GM18519 (cell line): ENCODE measurements around the gene HYAL1.
"Not testable (repeated sequence)": the region's sequence is repeated elsewhere in the genome, so short reads cannot be mapped to it uniquely, and the experiment has no call there.

Experiments
- ATAC-seq: cut with Tn5 transposase; IDR thresholded peaks from one replicate; pipeline ENCODE4 v1.9.1; 2021; ENCODE audit warnings: mild to moderate bottlenecking, moderate library complexity; ENCODE audit not compliant: unreplicated experiment, low FRiP score

HYAL1 gene

DNA sequence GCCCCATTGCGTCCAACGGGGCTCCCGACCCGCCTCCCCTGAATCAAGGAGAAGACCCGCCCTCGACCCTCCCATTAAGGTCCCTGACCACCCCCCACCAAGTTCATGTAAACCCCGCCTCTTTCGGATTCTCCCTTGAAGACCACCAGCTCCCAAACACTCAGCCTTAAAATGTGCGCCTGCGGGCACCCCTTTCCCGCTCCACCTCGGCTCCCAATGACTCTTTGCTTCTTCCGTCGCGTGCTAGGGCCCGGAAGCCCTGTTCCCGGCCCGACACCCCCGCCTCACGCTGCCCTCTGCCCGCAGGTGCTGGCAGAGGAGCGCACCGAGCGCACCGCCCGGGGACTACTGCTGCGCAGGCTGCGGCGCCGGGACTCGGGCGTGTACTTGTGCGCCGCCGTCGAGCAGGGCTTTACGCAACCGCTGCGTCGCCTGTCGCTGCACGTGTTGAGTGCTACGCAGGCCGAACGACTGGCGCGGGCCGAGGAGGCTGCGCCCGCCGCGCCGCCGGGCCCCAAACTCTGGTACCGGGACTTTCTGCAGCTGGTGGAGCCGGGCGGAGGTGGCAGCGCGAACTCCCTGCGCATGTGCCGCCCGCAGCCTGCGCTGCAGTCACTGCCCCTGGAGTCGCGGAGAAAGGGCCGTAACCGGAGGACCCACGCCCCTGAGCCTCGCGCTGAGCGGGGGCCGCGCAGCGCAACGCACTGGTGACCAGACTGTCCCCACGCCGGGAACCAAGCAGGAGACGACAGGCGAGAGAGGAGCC lies 27.2 kb downstream of the HYAL1 start:
- ATAC-seq, result no peak

DNA sequence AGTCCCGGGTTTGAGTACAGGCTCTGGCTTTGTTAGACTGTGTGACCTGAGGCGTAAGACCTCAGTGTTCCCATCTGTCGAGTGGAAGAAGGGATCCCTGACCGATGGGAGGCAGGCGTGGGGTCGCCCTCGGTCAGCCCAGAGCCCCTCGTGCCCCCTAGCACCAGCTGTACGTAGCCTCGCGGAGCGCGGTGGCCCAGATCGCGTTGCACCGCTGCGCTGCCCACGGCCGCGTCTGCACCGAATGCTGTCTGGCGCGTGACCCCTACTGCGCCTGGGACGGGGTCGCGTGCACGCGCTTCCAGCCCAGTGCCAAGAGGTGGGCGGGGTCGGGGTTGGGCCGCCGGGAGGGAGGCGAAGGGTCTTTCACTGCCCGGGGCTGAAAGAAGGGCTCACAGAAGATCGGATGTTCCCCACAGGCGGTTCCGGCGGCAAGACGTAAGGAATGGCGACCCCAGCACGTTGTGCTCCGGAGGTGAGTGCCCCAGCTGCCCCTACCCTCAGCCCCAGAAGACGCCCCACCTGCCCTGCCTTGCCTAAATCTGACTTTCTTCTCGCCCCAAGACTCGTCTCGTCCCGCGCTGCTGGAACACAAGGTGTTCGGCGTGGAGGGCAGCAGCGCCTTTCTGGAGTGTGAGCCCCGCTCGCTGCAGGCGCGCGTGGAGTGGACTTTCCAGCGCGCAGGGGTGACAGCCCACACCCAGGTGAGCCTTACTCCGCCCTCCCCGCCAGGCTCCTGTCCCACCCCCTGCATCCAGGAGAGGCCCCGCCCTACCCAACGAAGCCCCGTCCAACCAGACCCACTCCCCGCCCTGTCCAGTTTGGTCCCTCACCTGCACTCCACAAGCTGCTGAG lies 28.0 kb downstream of the HYAL1 start:
- no peak for ATAC-seq

DNA sequence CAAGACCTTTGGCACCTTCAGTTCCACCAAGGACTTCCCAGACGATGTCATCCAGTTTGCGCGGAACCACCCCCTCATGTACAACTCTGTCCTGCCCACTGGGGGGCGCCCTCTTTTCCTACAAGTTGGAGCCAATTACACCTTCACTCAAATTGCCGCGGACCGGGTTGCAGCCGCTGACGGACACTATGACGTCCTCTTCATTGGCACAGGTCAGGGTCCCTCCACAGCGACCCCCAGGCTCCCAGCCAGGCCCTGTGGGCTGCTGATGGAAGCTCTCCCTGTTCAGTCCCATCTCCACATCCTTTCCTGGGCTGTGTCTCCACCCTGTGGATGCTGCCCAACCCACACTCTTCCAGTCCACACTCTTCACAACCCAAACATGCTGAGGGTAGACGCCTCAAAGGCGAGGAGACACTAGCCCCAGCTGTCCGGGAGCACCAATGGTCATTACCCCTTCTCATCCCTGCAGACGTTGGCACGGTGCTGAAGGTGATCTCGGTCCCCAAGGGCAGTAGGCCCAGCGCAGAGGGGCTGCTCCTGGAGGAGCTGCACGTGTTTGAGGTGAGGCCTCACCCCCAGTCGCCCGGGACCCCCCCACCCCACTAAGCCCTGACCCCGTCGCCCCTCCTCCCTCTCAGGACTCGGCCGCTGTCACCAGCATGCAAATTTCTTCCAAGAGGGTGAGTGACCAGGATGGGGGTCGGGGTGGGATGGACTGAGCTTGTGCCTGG lies 28.8 kb downstream of the HYAL1 start:
- no peak for ATAC-seq

DNA sequence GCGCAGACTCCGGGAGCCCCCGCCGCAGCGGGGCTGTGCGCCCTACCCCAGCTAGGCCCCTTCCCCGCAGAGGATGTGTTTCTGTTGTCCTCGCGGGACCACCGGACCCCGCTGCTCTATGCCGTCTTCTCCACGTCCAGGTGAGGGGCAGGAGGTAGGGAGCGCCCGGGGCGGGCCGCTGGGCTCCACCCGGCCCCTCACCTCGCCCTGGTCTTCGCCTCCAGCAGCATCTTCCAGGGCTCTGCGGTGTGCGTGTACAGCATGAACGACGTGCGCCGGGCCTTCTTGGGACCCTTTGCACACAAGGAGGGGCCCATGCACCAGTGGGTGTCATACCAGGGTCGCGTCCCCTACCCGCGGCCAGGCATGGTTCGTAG lies 29.7 kb downstream of the HYAL1 start:
- no peak for ATAC-seq

DNA sequence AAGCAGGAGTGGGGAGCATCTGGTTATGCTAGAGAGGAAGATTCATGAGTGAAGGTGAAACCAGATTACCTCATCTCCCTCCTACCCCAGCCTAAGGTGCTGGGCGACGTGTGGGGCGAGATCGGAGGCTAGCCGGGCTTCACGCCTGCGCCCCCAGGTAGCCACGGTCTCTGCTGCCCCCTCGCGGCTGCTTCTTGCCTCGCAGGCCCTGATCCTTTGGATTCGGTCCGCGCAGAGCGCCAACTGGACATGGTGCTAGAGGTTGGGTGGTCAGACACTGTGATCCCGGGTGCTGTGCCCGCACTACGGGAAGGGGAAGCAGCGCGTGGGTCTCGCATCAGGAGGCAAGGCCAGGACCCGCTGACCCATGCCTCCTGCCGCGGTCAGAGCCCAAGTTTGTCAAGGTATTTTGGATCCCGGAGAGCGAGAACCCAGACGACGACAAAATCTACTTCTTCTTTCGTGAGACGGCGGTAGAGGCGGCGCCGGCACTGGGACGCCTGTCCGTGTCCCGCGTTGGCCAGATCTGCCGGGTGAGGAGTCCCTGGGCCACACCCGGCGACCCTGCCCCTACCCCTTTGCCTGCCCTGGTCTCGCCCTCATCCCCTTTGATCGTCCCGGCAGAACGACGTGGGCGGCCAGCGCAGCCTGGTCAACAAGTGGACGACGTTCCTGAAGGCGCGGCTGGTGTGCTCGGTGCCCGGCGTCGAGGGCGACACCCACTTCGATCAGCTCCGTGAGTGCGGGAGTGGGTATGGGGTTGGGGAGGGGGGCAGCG lies 30.3 kb downstream of the HYAL1 start:
- peak; percentile 68 for ATAC-seq

DNA sequence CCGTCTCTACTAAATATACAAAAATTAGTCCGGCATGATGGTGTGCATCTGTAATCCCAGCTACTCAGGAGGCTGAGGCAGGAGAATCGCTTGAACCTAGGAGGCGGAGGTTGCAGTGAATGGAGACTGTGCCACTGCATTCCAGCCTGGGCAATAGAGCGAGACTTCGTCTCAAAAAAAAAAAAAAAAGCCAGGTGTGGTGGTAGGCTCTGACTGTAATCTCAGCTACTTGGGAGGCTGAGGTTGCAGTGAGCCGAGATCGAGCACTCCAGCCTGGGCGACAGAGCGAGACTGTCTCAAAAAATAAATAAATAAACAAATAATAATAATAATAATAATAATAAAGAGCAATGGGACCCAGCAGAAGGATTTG lies 30.9 kb downstream of the HYAL1 start:
- ATAC-seq, result not testable (repeated sequence)

DNA sequence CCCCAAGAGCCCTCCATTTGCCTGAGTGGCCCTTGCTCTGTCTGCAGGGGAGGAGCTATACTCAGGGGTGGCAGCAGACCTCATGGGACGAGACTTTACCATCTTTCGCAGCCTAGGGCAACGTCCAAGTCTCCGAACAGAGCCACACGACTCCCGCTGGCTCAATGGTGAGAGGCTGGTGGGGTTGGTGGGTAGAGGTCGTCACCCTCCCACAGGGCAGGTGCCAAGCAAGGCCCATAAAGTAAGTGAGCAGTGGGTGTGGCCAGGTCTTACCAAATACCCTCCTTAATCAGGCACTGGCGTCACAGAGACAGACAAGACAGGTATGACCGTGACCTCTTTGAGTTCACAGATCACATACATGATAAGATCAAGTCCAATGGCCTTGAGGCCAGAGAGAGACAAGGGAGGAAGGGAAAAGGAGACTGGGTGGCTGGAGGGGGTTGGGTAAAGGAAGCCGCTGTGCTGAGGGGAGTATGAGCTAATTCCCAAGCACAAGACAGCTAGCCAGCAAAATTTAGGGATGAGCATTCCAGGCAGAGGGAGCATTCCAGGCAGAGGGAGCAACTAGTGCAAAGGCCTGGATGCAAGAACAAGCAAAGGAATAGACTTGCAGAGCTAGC lies 31.9 kb downstream of the HYAL1 start:
- no peak for ATAC-seq

DNA sequence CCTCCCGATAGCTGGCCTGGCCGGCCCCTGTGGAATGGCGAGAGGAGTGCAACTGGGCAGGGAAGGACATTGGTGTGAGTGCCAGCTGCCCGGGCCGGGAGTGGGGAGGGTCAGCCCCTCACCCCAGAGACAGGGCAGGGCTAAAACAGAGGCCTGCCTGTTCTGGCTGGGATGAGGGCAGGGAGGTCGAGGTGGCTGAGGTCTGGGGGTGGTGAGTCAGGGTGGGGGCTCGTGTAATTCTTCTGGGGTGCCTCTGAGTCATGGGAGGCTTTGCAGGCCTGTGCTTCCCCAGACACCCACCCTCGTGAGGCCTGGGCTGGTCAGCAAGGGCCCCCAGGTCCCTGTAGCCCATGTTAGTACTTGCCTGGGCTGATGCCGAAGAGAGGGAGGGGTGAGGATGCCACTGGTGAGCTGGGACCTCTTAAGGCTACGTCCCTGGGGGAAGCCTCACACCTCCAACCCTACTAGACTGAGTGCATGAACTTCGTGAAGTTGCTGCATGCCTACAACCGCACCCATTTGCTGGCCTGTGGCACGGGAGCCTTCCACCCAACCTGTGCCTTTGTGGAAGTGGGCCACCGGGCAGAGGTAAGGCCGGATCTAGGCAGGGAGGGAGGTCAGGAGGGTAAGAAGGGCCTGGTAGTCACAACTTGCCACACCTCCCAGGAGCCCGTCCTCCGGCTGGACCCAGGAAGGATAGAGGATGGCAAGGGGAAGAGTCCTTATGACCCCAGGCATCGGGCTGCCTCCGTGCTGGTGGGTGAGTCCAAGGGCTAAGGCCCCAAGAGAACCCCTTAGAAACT lies 32.8 kb downstream of the HYAL1 start:
- ATAC-seq, result no peak

DNA sequence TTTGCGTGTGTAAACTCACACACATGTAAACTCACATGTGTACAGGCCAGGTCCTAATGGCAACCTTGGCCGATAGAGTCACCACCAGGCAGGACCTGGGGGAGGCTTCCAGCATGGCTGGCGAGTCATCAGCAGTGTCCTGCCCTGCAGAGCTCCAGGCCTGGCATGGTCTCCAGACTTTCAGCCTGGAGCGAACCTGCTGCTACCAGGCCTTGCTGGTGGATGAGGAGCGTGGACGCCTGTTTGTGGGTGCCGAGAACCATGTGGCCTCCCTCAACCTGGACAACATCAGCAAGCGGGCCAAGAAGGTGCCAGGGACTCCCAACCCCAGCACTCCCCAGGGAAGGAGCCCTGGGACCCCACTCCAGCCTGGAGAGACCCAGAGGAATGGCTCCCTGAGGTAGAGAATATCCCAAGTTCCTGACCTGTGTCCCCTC lies 33.4 kb downstream of the HYAL1 start:
- no peak for ATAC-seq

DNA sequence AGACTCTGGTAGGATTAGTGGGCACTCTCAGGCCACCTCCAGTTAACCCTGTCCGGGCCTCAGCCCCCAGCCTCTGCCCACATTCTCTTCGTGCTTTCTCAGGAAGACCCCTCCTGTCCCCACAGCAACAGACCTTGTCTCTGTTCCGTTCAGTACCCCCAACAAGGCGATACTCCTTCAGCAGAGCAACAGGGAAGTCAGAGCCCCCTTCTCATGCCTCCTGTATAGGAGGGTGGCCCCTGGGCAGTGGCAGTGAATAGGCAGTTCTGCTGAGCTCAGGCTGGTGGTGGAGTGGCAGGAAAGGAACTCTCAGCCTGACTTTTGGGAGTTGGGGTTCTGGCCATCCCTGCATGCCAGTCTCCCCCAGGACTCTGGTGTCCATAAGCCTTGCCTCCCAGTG lies 33.9 kb downstream of the HYAL1 start:
- no peak for ATAC-seq

DNA sequence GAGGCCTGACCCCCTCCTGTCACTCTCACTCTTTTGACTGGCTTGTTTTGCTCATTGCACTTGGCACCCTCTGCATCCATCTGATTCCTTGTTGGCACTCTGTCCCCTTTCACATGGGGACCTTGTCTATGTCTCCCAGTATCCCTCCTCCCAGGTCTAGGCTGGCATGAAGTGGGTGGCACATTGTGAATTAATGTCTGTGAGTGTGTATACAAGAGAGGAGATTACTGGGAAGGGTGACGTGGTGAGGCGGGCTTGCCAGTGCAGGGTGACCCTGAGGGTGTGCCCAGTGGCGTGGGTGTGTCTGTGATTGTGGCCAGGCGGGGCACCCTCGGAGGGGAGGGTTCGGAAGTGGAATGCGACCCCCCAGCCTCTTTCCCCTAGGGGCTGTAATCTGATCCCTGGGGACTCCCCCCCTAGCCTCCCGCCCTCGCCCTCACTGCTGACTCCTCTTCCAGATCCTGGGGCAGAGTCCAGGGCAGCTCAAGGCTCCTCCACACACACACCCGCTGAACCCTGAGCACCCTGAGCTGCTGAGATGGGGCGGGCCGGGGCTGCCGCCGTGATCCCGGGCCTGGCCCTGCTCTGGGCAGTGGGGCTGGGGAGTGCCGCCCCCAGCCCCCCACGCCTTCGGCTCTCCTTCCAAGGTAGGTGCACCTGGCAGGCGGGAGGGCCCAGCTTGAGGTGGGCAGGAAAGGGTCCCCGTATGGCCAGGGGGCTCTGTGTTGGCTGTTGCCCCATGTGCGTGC lies 34.5 kb downstream of the HYAL1 start, which contains the start of gene SEMA3B:
Gene SEMA3B (plus strand): TSS at position 445 of the 749 bp plus-strand sequence. CDS start 94 bp downstream, at position 539.
- ATAC-seq, result no peak

DNA sequence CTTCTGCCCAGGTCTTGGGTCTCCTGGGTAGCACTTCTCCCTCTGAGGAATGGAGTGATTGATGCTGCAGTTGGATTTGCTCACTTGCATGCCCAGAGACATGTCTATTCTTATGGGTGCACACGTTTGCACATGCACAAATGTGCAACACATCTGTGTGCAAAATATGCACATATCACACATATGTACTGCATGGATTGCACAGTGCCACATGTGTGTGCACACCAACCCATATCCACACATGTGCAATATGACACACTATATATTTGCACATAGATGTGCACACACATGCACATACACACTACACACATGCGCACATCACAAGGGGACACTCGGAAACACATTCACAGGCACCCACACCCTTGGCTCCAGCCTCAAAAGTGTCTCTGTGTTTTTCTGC lies 35.1 kb downstream of the HYAL1 start:
- ATAC-seq, result no peak

DNA sequence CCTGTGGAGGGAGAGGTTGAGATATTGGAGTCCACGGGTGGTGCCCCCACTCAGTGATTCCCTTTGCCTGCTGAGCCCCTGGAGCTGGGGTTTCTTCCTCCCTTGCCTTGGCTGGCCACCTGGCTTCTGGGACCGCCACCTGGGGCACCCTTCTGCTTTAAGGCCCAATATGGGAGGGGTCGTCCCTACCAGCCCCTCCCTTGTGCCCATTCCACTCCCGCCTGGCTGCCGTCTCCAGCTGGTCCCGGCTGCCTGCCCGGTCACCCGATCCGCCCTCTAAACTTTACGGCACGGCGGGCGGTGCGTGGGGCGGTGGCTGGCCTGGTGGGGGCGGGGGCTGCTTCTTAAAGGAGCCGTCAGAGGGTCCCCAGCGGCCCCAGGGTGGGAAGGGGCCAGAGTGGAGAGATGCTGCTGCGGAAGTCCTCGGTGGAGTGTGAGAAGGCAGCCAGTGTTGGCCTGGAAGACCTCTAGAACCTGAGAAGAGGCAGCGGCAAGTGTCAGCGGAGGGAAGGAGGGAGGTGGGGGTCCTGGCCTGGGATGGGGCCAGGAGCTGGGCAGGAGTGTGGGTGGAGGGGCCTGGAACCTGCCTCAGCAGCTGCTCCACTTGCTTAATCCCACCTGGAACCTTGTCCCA lies 36.0 kb downstream of the HYAL1 start:
- no peak for ATAC-seq

DNA sequence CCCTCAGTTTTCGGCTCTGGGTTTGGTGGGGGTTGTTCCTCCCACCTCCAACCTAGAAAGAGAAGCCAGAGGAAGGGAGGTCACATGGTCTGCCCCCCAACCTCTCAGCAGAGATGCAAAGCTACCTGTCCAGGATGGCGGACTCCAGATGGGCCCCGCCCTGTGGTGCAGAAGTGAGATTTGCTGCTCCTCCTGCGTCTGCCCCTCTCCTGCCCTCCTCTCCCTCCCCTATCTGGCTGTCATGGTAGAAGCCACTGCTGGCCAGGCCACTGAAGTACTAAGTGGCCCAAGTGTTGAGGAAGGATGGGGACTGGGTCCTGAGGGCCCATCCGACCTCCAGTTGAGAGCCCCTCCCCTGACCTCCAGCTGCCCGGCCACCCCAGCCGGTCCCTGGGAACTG lies 36.5 kb downstream of the HYAL1 start:
- no peak for ATAC-seq

DNA sequence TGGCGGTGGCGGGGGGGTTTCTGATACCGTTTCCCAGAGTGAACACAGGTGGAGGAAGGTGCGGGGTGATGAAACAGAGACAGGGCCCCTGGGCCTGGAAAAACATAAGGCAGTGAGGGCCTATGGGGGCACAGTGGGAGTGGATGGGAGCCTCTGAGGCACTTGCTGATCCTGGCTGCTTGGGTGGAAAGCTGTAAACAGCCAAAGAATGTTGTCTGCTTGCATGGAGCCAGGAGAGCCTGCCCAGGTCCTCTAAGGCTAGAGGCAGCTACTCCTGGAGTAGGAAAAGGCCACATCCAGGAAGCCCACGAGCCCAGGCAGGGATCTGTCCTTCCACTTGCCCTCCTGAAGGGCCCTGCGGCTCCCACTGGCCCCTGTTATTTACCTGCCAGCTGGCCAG lies 37.4 kb downstream of the HYAL1 start:
- no peak for ATAC-seq

DNA sequence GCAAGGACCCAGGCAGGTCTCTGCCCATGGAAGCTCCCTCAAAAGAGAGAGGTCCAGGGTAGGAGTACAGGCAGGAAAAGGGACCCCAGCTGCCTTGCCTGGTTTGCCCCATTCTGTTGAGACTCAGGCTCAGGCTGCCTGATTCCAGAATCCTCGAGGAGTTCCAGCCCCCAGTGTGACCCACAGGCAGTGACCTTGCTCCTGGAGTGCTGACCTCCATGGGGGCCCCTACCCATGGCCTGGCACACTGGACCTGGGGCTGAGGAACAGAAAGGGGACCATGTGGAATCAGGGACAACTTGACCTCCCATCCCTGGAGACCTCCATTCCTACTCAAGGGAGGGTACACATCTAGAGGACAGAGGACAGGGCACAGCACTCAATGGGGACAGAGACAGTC lies 37.8 kb downstream of the HYAL1 start:
- ATAC-seq, result no peak

DNA sequence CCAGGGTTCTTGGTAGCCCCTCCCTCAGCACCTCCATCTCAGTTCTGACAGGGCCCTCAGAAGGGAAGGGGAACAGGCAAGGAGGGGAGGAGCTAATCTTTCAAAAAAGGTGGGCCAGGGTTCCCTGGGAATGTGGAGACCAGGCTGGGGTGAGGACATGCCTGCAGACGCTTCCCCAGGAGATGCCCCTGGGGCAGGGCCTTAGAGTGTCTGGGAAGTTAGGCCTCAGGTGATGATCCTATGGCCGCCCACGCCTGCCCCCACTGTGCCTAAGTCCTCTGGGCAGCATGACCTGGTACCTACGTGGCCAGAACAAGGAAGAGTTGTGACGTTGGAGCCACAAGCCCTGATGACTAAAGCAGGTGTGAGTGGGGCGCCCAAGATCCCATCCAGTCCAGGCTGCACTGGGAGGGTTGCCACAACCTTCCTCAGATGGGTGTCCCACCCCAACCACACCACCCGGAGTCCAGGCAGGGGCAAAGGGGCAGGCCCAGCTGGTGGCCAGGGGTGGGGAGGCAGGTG lies 38.3 kb downstream of the HYAL1 start:
- ATAC-seq, result no peak
